ENCODE data around the gene C6orf52.

DNA sequence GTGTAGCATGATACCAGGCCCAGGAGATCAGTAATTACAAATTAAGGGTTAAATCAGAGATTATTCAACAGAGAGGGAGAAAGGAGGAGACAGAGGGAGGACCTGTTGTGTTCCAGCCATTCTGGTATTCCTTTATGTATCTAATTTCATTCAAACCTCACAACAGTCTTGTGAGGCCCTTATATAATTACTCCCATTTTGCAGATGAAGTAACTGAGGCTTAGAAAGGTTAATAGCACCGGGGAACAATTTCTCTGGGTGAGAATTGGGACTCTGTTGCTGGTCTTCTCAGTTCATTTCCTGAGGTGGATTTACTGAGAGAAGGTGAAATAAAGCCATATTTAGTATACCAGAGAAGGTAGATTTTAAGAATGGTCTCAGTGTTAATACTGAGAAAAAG is 66.6 kb downstream of the C6orf52 start:
- TF ChIP-seq EGR1 (IDR thresholded peaks at IDR 0.05; ENCODE audit: low read depth) (no peak), CTCF (IDR thresholded peaks at IDR 0.05 in 2 of 3, conservative IDR thresholded peaks at IDR 0.05 in 1 of 3; ENCODE audit: borderline replicate concordance in 1 of 3, insufficient read depth in 1 of 3, low read depth in 2 of 3, low read length in 2 of 3) (no peak), POLR2A (IDR thresholded peaks at IDR 0.05; ENCODE audit: borderline replicate concordance, extremely low read depth, insufficient read depth, insufficient read length) (no peak), ZFX (IDR thresholded peaks at IDR 0.05) (no peak), TCF7L2 (IDR thresholded peaks at IDR 0.05; ENCODE audit: borderline replicate concordance, extremely low read depth, insufficient read depth, insufficient read length) (no peak), POLR2AphosphoS5 (IDR thresholded peaks at IDR 0.05; ENCODE audit: low read depth, low read length) (no peak), MAX (IDR thresholded peaks at IDR 0.05) (no peak), CEBPB (IDR thresholded peaks at IDR 0.05; ENCODE audit: low read depth) (no peak)

Measured in HCT116 (cell line).